Mammary epithelial cell (primary cell): ENCODE data around the gene RHOBTB3.

Experiments used
- CTCF ChIP-seq, 2 donors: IDR thresholded peaks in 1 of 2; conservative IDR thresholded peaks in 1 of 2; 2 replicates each; pipeline ENCODE4 v1.5.1; 2011 to 2012; ENCODE audit warnings: inconsistent platforms in 2 of 2, low read length in 2 of 2, mild to moderate bottlenecking in 2 of 2, control low read depth in 1 of 2, low read depth in 1 of 2; ENCODE audit not compliant: insufficient read depth in 1 of 2; ENCODE audit errors: extremely low read depth in 1 of 2
- EZH2 ChIP-seq: IDR thresholded peaks from 2 replicates; pipeline ENCODE4 v1.6.1; 2012; ENCODE audit warnings: low read length, inconsistent platforms, borderline replicate concordance

GRCh38 chr5:95717439-95717838, 13.7 kb upstream of the RHOBTB3 start:
- TF ChIP-seq CTCF (conservative IDR thresholded peaks at IDR 0.05 in 1 of 2, IDR thresholded peaks at IDR 0.05 in 1 of 2; ENCODE audit: extremely low read depth in 1 of 2, insufficient read depth in 1 of 2, low read depth in 1 of 2, low read length in 2 of 2) (no peak), EZH2 (no peak)
